HG02852 (cell line): ENCODE data around the gene CASP3.
"Not testable (repeated sequence)": the region's sequence is repeated elsewhere in the genome, so short reads cannot be mapped to it uniquely, and the experiment has no call there.

Experiments
- ATAC-seq: cut with Tn5 transposase; IDR thresholded peaks from one replicate; pipeline ENCODE4 v1.9.1; 2021; ENCODE audit warnings: mild to moderate bottlenecking, moderate library complexity; ENCODE audit not compliant: unreplicated experiment

CASP3 gene

DNA sequence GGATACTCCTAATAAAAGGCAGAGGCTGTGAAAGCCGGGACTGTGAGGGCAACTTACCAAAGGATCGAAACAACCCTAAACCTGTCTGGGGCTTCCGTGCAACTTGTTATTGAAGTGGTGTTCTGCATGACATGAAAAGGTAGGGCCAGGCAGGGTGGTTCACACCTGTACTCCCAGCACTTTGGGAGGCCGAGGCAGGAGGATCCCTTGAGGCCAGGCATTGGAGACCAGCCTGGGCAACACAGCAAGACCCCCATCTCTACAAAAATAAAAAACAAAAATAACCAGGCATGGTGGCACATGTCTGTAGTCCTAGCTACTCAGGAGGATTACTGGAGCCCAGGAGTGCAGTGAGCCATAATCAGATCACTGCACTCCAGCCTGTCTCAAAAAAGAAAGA is 12.3 kb downstream of the CASP3 start:
- ATAC-seq, result no peak

DNA sequence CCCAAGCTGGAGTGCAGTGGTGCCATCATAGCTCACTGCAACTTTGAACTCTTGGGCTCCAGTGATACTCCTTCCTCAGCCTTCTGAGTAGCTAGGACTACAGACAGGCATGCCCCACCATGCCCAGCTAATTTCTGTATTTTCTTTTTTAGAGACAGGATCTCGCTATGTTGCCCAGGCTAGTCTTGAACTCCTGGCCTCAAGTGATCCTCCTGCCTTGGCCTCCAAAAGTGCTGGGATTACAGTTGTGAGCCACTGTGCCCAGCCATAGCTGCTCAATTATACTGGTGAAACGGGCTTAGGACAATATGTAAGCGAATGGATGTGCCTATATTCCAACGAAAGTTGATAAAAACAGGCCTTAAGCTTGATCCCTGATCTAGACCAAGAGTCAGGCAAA is 13.1 kb downstream of the CASP3 start:
- ATAC-seq, result no peak

DNA sequence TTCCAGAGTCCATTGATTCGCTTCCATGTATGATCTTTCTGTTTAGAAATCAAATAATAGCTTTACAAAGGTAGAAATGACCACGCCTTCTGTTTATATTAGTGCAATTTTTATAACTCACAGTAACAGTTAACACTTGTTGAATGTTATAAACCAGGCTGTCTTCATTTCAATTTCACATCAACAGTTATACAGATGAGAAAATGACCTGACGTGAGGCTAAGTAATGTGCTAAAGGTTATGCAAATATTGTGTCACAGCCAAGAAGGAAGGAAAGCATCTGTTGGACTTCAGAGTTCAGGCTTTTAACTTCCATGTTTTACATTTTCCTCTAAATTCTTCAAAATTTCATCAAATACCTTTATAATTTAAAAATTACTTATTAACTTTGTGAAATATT is 13.9 kb downstream of the CASP3 start:
- ATAC-seq, result no peak

DNA sequence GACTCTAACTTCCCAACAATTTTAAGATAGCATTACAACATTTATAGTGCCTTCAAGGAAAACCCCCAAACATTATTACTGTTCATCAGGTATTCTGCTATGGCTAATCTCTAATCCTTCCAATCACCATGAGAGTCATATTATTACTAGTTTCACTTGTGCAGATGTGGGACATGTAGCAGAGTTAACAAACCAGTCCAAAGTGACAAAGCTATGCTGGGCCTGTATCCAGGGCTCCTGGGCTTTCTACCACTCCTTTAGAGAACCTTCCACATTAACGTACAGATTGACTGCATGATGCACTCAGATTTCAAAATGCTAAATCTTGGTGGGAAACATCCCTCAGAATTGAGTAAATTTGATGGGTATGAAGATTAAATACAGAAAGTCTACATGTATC is 16.4 kb downstream of the CASP3 start:
- ATAC-seq, result no peak

DNA sequence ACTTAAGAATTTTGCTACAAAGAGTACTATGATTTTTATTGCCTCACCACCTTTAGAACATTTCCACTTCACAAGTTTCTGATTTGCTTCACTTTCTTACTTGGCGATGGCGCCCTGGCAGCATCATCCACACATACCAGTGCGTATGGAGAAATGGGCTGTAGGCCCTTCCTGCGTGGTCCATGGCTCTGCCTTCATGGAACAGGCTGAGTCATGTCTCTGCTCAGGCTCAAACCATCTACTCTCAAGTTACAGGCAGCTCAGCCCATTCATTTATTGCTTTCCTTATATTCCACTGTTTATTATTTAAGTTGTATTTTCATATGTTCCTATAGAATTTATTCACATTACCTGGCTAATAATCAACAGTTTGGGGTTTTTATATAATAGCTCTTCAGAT is 21.1 kb downstream of the CASP3 start:
- no peak for ATAC-seq

DNA sequence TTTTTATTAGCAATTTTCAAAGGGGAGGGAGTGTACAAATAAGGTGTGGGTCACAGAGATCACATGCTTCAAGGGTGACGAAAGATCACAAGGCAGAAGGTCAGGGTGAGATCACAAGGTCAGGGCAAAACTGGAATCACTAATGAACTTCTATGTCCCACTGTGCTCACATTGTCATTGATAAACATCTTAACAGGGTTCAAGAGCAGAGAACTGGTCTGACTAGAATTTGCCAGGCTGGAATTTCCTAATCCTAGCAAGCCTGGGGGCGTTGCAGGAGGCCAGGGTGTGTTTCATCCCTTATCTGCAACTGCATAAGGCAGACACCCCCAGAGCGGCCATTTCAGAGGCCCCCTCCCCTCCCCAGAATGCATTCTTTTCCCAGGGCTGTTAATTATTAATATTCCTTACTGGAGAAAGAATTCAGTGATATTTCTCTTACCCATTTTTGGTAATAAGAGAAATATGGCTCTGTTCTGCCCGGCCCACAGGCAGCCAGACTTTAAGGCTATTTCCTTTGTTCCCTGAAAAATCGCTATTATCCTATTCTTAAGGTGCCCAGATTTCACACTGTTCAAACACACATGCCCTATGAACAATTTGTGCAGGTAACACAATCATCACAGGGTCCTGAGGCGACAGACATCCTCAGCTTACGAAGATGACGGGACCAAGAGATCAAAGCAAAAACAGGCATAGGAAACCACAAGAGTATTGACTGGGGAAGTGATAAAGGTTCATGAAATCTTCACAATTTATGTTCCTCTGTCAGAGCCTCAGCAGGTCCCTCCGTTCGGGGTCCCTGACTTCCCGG is 23.3 kb downstream of the CASP3 start:
- ATAC-seq, result not testable (repeated sequence)

DNA sequence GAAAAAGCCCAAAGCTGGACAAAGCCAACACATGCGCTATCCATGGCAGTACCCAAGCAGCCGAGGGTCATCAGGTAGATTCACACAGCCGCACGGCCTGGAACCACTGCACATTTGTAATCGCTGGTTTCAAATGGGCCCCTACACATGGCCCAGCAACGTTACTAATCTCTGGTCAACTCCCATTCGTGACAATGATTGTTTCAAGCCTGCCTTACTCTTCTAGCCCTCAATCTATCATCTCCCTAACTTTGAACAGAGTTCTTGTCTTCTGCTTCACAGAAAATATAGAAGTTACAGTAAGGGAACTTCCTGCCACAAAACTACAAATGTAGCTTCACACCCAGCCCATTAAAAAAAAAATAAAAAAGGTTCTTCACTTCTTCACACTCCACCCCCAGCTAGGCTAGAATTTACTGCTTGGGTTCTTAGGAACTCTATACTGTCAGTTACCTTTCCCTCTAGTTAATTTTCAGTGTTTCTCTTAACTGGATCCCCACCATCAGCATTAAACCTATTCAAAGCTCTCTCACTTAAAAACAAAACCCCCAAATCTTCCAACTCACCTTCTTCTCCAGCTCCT is 24.2 kb downstream of the CASP3 start:
- no peak for ATAC-seq

DNA sequence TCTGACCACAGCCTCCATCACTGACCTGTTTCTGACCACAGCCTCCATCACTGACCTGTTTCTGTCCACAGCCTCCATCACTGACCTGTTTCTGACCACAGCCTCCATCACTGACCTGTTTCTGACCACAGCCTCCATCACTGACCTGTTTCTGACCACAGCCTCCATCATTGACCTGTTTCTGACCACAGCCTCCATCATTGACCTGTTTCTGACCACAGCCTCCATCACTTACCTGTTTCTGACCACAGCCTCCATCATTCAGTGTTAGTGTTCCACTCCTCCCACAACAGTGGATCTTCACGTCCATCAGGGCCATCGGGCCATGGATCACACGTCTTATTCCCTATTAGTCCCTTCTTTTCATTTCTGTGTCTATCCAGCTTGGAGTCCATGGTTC is 24.7 kb downstream of the CASP3 start:
- ATAC-seq, result not testable (repeated sequence)

DNA sequence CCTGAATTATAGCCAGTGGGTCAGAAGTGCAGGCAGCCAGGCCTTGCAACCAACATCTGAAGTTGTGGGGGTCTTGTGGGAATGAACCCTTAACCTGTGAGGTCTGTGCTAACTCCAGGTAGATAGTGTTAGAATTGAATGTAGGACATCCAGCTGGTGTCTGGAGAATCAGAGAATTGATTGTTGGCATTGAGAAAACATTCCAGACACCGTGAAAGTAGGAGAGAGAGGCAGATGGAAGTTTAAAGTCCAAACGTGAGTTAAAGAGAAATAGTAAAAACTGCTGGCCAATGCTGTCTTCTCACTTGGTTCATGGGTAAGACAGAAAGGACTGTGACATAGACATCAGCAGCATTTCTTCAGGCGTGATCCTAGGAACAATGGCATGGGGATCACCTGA is 27.7 kb downstream of the CASP3 start:
- ATAC-seq, result no peak

DNA sequence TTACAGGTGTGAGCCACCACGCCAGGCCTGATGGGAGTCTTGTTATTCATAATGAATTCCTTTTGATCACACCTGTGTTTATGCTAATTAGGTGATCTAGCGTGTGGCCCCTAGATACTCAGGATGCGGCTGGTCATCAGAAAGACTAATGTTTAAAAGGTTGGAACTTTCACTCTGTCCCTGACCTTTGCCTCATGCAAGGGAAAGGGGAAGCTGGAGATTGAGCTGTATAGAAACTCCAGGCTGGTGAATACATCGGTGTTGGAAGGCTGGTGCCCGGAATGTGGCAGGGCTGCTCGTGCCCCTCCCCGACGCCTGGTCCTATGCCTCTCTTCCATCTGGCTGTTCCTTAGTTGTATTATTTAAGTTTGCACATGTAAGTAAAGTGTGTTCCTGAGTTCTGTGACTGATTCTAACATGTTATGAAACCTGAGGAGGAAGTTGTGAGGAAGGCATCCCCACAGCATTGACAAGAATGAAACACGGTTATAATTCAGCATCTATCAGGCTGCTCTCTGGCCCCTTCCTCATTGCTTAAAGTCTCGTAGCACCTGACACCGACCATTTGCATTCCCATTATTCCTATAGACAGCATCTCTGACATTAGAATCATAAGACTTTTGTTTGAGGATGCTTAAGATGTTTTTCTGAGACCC is 28.9 kb downstream of the CASP3 start:
- ATAC-seq, result no peak

DNA sequence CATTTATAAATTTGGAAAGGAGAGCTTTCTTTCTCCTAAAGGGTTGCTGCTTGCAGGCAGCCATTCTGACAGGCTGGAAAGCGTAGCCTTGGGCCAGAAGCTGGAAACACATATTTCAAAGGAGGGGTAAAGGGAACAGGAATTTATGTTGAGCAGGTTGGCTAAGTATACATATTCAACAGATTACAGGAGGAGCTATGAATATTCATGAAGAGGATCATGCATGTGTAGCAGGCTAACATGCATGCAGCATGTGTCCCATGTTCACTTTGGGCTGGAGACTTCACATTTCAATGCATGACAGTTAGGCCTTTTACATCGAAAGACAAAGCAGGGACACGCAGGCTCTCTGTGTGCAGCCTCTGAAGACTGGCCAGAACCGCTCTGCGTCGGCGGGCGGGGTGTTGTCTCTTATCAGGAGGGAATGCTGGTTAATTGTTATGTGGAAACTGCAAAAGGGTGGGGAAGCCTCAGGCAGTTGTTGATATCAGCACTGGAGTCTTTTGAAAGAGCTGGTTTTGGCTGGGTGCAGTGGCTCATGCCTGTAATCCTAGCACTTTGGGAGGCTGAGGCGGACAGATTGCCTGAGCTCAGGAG is 31.5 kb downstream of the CASP3 start:
- ATAC-seq, result no peak

DNA sequence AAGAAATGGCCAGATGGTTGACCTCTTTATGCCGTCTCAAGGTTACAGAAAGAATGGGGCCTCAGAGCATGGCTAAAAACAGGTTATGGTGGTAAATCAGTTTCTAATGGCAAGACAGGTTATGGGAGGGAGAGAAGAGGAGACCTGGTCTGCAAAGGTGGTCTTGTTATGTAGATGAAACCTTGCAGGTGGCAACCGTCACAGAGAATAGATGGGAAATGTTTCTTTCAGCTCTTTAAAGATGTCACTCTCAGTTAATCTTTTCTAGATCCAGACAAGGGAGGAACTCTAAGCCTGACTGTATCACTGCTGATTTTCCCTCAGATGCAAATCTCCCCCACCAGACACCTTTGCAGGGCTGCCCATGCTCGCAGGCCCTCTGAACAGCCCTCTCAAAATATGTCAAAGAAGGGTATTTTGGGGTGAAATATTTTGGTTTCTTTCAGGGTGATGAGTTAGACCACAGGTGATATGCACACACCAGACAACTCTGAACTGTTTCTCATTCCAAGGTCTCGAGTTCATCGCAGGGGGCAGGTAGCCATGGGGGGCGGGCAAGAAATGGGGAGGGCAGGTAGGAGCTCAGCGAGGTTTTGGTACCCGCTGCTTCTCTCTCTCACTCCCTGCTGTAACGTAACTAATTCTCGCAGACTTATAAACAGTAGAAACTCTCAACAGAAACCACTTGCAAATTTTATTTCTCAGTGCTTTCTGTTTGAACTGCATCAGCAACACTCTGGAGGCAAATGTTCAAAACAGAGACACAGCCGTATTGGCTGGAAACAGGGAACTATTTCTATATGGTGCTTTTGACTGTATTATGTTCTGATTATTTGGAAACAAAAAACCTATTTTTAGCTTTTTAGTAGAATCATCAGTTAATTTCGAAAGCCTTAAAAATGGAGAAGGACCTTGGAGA is 32.4 kb downstream of the CASP3 start:
- peak; percentile 88 for ATAC-seq

DNA sequence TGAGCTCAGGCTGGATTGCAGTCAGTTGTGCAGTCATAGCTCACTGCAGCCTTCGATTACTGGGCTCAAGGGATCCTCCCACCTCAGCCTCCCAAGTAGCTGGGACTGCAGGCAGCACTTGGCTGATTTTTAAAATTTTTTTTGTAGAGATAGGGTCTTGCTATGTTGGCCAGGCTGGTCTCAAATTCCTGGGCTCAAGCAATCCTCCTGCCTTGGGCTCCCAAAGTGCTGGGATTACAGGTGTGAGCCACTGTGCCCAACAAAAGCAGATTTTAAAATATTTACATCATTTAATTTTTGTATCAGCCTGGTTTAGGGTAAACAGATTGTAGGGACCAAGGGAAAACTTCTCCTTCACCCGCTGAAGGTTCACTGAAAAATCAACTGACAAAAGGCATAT is 33.1 kb downstream of the CASP3 start:
- ATAC-seq, result not testable (repeated sequence)

DNA sequence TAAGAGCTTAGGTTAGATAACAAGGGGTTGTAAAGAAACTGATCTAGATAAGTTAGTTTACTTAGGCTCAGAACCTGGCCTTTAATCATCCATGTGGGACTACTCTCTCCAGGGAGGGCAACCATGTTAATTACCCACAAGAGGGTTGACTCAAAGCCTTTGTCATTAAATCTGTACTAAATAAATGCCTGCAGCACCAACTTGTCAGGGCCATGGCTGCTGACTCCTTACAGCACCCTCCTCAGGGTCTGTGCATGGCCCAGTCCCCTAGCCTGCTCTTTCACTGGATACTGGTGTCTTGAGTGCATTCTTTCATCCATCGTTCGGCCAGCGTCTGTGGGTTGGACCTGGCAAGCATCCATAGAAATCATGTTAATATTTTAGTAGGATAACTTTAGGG is 34.7 kb downstream of the CASP3 start:
- no peak for ATAC-seq

DNA sequence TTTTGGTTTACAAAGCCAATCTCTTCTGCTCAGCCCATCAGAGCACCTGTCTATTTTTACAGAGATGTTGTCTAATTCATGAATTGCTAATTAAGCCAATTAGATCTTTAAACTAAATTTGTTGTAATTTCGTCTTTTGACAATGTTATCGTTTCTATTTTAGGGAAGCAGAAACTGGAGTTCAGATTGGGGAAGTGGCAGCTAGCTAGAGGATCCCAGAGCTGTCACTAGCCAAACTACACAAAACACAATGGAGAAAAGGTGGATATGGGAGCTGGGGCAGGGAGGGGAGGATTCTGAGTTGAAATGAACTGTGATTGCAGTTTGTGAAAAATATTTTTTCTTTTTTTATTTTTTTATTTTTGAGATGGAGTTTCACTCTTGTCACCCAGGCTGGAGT is 35.8 kb downstream of the CASP3 start:
- no peak for ATAC-seq

DNA sequence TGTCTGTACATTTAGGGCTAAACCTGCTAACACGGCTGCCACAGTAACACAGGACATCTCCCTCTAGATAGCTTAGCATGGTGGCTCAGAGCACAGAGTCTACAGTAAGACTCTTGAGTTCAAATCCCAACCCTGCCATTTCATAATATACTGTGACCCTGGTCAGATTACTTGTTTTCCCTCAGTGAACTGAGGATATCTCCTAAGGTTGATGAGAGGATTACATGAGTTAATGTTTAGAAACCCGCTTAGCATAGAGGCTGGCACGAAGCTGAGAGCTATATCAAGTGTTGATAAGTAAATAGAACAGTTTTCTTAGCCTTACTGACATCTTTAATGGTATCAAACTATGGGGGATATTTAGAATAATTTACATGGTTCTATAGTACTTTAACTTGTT is 37.2 kb downstream of the CASP3 start:
- no peak for ATAC-seq

DNA sequence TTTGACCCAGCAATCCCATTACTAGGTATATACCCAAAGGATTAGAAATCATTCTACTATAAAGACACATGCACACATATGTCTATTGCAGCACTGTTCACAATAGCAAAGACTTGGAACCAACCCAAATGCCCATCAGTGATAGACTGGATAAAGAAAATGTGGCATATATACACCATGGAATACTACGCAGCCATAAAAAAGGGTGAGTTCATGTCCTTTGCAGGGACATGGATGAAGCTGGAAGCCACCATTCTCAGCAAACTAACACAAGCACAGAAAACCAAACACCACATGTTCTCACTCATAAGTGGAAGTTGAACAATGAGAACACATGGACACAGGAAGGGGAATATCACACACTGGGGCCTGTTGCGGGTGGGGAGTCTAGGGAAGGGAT is 41.8 kb downstream of the CASP3 start:
- ATAC-seq, result not testable (repeated sequence)

DNA sequence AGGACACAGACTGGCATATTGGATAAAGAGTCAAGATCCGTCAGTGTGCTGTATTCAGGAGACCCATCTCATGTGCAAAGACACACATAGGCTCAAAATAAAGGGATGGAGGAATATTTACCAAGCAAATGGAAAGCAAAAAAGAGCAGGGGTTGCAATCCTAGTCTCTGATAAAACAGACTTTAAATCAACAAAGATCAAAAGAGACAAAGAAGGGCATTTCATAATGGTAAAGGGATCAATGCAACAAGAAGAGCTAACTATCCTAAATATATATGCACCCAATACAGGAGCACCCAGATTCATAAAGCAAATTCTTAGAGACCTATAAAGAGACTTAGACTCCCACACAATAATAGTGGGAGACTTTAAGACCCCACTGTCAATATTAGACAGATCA is 46.4 kb downstream of the CASP3 start:
- ATAC-seq, result not testable (repeated sequence)

DNA sequence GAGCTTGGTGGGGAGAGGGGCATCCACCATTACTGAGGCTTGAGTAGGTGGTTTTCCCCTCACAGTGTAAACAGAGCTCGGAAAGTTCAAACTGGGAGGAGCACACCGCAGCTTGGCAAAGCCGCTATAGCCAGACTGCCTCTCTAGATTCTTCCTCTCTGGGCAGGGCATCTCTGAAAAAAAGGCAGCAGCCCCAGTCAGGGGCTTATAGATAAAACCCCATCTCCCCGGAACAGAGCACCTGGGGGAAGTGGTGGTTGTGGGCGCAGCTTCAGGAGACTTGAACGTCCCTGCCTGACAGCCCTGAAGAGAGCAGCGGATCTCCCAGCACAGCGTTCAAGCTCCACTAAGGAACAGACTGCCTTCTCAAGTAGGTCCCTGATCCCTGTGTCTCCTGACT is 48.3 kb downstream of the CASP3 start:
- not testable (repeated sequence) for ATAC-seq

DNA sequence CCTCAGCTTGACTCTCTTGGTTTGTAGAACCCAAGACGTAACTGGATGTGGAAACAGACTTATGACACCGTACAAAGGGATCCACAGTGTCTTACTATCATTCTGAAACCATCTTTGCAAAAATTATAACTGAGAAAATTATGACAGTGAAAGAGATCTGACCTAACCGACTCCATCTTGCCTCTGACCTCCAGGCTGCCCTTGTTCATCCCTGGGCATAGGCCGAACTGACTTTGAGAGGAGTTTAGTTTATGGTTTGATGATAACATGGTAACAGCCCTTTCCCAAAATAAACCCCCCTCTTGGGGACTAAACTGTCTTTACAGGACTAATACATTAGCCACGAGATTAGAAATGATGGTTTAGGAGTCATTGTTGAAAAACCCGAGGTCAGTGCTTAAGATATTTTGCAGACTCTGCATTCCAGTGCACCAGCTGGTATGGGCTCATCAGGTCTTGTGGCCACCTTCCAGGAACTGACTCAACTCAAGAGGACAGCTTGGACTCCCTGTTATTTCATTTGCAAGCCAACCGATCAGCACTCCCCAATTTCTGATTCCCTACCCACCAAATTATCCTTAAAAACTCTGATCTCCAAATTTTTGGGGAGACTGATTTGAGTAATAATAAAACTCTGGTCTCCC is 49.6 kb downstream of the CASP3 start:
- no peak for ATAC-seq
